K562 (cell line): ENCODE data around the gene IFI16. TPM values are rescaled to one million over a fixed set of nuclear protein-coding genes. Genes with fewer than 3 reads are reported as not detected.
A peak's percentile ranks its signal among the peaks of the same experiment; 100 is the strongest.

Experiments used
- FOXA3 ChIP-seq, 2 experiments: fragments of 450-650 bp in 1 of 2; sonication (generic) in 1 of 2; formaldehyde crosslinking; IDR thresholded peaks in 1 of 2; conservative IDR thresholded peaks in 1 of 2; 2 replicates each; pipeline versions ENCODE4 v1.4.0 to v1.8.0; 2020 to 2022; ENCODE audit warnings: mild to moderate bottlenecking in 2 of 2, missing genetic modification reagents in 1 of 2
- HOXB6 ChIP-seq: fragments of 250-450 bp; sonication (Bioruptor Pico); IDR thresholded peaks from 2 replicates; pipeline ENCODE4 v1.5.1; 2022; ENCODE audit warnings: mild to moderate bottlenecking, borderline replicate concordance
- ILK ChIP-seq: fragments of 450-650 bp; IDR thresholded peaks from 2 replicates; pipeline ENCODE4 v1.6.1; 2016; ENCODE audit warnings: missing genetic modification characterization, low read depth, mild to moderate bottlenecking, missing compliant biosample characterization, moderate library complexity, borderline replicate concordance
- POLR2H ChIP-seq: IDR thresholded peaks from 2 replicates; pipeline ENCODE4 v1.6.1; 2016; ENCODE audit warnings: missing genetic modification characterization, low read depth, mild to moderate bottlenecking, control low read depth, missing compliant biosample characterization, moderate library complexity
- SP1 ChIP-seq: sonication (generic); formaldehyde crosslinking; IDR thresholded peaks from 2 replicates; pipeline ENCODE4 v1.8.1; 2022; ENCODE audit warnings: mild to moderate bottlenecking, missing genetic modification reagents
- TBP ChIP-seq: optimal IDR thresholded peaks from 2 replicates; pipeline ENCODE3; 2011; ENCODE audit warnings: low read depth, low read length, improper control_type of control experiment
- XRCC3 ChIP-seq: fragments of 450-650 bp; IDR thresholded peaks from 2 replicates; pipeline ENCODE4 v1.6.1; 2017; ENCODE audit warnings: mild to moderate bottlenecking, moderate library complexity
- ZNF232 ChIP-seq: sonication (generic); formaldehyde crosslinking; IDR thresholded peaks from 2 replicates; pipeline ENCODE4 v1.8.0; 2022; ENCODE audit warnings: mild to moderate bottlenecking, missing genetic modification reagents
- polyA plus RNA-seq, 8 experiments: library from polyadenylated mRNA; depleted of rRNA in 4 of 8; stranded (reverse) in 5 of 8; unstranded in 3 of 8; fragments of >200 nt; fragmentation: Nextera tagmentation in 2 of 8; fragmentation: Illumina TruSeq in 1 of 8; extraction: Ambion mirVana in 2 of 8; extraction: Trizol in 1 of 8; gene quantifications; 2 replicates each; pipeline versions ENCODE4 v1.2.1 to v1.2.3, GENCODE V29; 2011 to 2014; ENCODE audit warnings: inconsistent platforms in 1 of 8, missing spikeins in 1 of 8
- total RNA-seq, 7 experiments: library from RNA; depleted of rRNA in 6 of 7; stranded (reverse); fragments of >200 nt in 6 of 7; fragmentation: Illumina TruSeq in 2 of 7; extraction: Trizol in 2 of 7; gene quantifications; 2 replicates each; pipeline versions ENCODE4 v1.2.1 to v1.2.3, GENCODE V29; 2011 to 2021; ENCODE audit warnings: low replicate concordance in 1 of 7
- TF ChIP-seq, protein P1 (sequence below), 2 experiments: fragments of 450-650 bp; IDR thresholded peaks; 2 replicates each; pipeline ENCODE4 v1.6.1; 2016; ENCODE audit warnings: mild to moderate bottlenecking in 2 of 2, borderline replicate concordance in 1 of 2, low read depth in 1 of 2, moderate library complexity in 1 of 2
- TF ChIP-seq, protein P2 (sequence below): sonication (generic); formaldehyde crosslinking; IDR thresholded peaks from 2 replicates; pipeline ENCODE4 v1.8.1; 2023; ENCODE audit warnings: mild to moderate bottlenecking, missing genetic modification reagents
- TF ChIP-seq, protein P3 (sequence below): fragments of 450-650 bp; formaldehyde crosslinking; IDR thresholded peaks from 2 replicates; pipeline ENCODE4 v1.4.0; 2020; ENCODE audit warnings: mild to moderate bottlenecking, moderate library complexity

Gene IFI16
- total and polyA plus RNA-seq, 9 of the 15 experiments (the other 6 are each of a cell fraction or from before 2014, with no cell fraction given) = 0.70 to 2.8 (median 1.6) TPM

- TF ChIP-seq FOXA3 (CRISPR knock-in tag; conservative IDR thresholded peaks at IDR 0.05 in 1 of 2, IDR thresholded peaks at IDR 0.05 in 1 of 2) = no peak; a peak in 1 of 4 replicates
- TF ChIP-seq, protein P1, sequence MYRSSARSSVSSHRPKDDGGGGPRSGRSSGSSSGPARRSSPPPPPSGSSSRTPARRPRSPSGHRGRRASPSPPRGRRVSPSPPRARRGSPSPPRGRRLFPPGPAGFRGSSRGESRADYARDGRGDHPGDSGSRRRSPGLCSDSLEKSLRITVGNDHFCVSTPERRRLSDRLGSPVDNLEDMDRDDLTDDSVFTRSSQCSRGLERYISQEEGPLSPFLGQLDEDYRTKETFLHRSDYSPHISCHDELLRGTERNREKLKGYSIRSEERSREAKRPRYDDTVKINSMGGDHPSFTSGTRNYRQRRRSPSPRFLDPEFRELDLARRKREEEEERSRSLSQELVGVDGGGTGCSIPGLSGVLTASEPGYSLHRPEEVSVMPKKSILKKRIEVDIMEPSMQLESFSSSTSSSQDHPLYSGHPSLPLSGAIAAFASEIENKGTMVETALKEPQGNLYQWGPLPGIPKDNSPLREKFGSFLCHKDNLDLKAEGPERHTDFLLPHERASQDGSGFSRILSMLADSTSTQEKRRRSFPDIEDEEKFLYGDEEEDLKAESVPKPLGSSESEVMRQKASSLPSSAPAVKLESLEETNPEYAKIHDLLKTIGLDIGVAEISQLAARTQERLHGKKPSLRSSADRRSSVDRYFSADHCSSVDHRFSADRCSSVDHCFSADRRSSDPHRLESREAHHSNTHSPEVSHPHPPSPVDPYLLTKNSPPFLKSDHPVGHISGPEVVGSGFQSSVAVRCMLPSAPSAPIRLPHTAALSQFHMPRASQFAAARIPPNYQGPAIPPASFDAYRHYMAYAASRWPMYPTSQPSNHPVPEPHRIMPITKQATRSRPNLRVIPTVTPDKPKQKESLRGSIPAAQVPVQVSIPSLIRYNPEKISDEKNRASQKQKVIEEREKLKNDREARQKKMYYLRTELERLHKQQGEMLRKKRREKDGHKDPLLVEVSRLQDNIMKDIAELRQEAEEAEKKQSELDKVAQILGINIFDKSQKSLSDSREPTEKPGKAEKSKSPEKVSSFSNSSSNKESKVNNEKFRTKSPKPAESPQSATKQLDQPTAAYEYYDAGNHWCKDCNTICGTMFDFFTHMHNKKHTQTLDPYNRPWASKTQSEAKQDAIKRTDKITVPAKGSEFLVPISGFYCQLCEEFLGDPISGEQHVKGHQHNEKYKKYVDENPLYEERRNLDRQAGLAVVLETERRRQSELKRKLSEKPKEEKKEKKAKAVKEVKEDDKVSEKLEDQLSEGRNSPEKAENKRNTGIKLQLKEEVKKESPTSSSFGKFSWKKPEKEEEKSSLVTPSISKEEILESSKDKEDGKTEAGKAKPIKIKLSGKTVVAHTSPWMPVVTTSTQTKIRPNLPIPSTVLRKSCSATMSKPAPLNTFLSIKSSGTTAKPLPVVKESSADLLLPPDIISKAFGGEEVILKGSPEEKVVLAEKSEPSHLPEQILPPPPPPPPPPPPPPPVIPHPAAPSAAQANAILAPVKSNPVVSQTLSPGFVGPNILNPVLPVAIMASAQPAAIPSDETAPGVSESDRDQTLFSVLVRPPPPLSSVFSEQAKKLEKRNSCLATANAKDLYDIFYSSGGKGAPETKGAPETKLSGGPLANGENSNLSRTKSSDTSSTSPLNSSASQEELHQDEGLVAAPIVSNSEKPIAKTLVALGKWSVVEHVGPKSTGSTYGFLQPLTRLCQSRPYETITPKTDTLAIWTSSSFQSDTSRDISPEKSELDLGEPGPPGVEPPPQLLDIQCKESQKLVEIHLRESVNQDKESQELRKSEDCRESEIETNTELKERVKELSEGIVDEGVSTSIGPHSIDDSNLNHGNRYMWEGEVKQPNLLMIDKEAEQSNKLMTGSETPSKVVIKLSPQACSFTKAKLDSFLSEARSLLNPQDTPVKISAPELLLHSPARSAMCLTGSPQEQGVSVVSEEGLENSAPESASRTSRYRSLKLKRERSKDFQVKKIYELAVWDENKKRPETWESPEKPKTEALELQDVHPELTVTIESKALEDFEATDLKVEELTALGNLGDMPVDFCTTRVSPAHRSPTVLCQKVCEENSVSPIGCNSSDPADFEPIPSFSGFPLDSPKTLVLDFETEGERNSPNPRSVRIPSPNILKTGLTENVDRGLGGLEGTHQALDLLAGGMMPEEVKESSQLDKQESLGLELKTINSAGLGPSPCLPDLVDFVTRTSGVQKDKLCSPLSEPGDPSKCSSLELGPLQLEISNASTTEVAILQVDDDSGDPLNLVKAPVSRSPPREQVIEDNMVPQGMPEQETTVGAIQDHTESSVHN (IDR thresholded peaks at IDR 0.05; ENCODE audit: borderline replicate concordance in 1 of 2, low read depth in 1 of 2) = peak; percentile 8 to 27; a peak in 1 of 4 replicates
- no peak for TF ChIP-seq ILK (tag)
- TF ChIP-seq POLR2H (tag) = peak; percentile 86
- no peak for TF ChIP-seq XRCC3
- TF ChIP-seq, protein P2, sequence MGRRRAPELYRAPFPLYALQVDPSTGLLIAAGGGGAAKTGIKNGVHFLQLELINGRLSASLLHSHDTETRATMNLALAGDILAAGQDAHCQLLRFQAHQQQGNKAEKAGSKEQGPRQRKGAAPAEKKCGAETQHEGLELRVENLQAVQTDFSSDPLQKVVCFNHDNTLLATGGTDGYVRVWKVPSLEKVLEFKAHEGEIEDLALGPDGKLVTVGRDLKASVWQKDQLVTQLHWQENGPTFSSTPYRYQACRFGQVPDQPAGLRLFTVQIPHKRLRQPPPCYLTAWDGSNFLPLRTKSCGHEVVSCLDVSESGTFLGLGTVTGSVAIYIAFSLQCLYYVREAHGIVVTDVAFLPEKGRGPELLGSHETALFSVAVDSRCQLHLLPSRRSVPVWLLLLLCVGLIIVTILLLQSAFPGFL (CRISPR knock-in tag) = no peak
- TF ChIP-seq ZNF232 = no peak
- TF ChIP-seq, protein P3, sequence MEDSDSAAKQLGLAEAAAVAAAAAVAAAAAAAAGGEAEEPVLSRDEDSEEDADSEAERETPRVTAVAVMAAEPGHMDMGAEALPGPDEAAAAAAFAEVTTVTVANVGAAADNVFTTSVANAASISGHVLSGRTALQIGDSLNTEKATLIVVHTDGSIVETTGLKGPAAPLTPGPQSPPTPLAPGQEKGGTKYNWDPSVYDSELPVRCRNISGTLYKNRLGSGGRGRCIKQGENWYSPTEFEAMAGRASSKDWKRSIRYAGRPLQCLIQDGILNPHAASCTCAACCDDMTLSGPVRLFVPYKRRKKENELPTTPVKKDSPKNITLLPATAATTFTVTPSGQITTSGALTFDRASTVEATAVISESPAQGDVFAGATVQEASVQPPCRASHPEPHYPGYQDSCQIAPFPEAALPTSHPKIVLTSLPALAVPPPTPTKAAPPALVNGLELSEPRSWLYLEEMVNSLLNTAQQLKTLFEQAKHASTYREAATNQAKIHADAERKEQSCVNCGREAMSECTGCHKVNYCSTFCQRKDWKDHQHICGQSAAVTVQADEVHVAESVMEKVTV (CRISPR knock-in tag) = no peak
- TF ChIP-seq HOXB6 (CRISPR knock-in tag) = no peak
- peak; percentile 86 for TF ChIP-seq SP1 (CRISPR knock-in tag)
- TF ChIP-seq TBP = peak; percentile 27
Observed at GRCh38 chr1:159077120-159077961, 67.6 kb downstream of the IFI16 start (continued).
